SK-N-MC (cell line): ENCODE results near the gene STX8.
A peak's percentile ranks its signal among the peaks of the same experiment; 100 is the strongest.

Source experiments
- DNase-seq: peaks from one replicate; pipeline ENCODE4 v3.0.0-alpha.2; 2011; ENCODE audit warnings: low read depth, low spot score
- H3K27ac ChIP-seq: fragments of 200-600 bp; sonication (generic); 2 replicates; pipeline ENCODE4 v1.5.1; 2016; ENCODE audit warnings: mixed run types
- H3K36me3 ChIP-seq: fragments of 200-600 bp; sonication (generic); 2 replicates; pipeline ENCODE4 v1.6.1; 2017; ENCODE audit warnings: antibody characterized with exemption, low read length, mixed read lengths; ENCODE audit not compliant: insufficient read depth
- H3K4me3 ChIP-seq: fragments of 200-600 bp; sonication (generic); 2 replicates; pipeline ENCODE4 v1.5.1; 2016
- H3K9ac ChIP-seq: fragments of 200-600 bp; sonication (generic); 2 replicates; pipeline ENCODE4 v1.8.0; 2017; ENCODE audit warnings: mixed run types, mixed read lengths; ENCODE audit not compliant: insufficient read length
- H3K9me3 ChIP-seq: fragments of 200-600 bp; sonication (generic); 2 replicates; pipeline ENCODE4 v1.6.1; 2017; ENCODE audit warnings: low read depth, mild to moderate bottlenecking, antibody characterized with exemption, low read length, moderate library complexity, mixed read lengths
- EZH2 ChIP-seq: fragments of 200-600 bp; sonication (generic); IDR thresholded peaks from one replicate; pipeline ENCODE4 v1.6.1; 2017; ENCODE audit warnings: antibody characterized with exemption
- FOXP2 ChIP-seq: optimal IDR thresholded peaks from 2 replicates; pipeline ENCODE3; 2011; ENCODE audit warnings: mild to moderate bottlenecking, moderate library complexity; ENCODE audit not compliant: insufficient read depth; ENCODE audit errors: extremely low read length, control extremely low read depth
- POLR2AphosphoS5 ChIP-seq: IDR thresholded peaks from 2 replicates; pipeline ENCODE4 v1.6.1; 2012; ENCODE audit warnings: mild to moderate bottlenecking, low read depth, low read length, borderline replicate concordance

STX8 gene

DNA sequence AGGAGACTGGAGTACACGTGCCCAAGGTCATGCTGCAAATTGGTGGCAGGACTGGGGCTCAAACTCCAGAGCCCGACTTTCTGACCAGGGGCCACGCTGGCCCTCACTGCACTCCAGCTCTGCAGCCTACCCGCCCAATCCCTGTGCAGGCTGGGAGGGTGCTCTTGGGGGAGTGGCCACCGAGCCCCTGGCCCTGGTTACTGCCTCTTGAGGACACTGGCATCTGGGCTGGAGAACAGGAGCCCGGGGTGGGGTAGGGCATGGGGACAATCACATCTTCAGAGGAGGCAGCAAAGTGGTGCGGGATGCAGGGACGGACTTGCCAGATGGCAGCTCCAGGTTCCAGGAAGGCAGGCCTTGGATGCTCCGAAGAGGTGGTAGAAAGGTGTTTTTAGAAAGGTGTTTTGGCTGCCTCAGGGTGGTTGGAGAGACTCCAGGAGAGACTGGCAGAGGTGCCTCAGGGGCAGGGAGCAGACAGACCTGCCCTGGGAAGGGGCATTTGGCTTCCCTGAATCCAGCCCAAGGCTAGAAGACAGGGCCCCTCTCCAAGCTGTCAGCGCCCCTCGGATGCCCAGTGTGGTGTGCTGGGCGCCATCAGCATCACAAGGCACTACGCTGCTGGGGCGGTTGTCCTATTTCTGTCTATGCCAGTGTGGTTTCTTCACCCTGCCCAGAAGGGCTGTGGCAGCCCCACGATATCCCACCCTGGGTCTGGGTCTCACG is 333.7 kb downstream of the STX8 start:
- H3K4me3 ChIP-seq, result no peak overlapping the region
- H3K9ac ChIP-seq, result no peak overlapping the region
- no peaks in the 10 kb centered on the region for H3K9me3 ChIP-seq
- DNase-seq, result no peak
- H3K27ac ChIP-seq, result no peak overlapping the region
- TF ChIP-seq EZH2, result no peak
- H3K36me3 ChIP-seq, result no peaks in the 10 kb centered on the region

- Histone ChIP-seq H3K9ac (no peak overlapping the region), H3K4me3 (no peak overlapping the region), H3K36me3 (no peaks in the 10 kb centered on the region), H3K9me3 (no peaks in the 10 kb centered on the region), H3K27ac (no peak overlapping the region)
- TF ChIP-seq EZH2 (no peak), FOXP2 (no peak), POLR2AphosphoS5 (no peak)
- DNase-seq, result no peak
Measured at GRCh38 chr17:9241371-9241712, 334.3 kb downstream of the STX8 start.

GRCh38 chr17:9240659-9241370 is 334.8 kb downstream of the STX8 start:
- Histone ChIP-seq H3K9ac (peak overlapping the region; percentile 72), H3K4me3 (peak overlapping the region; percentile 76), H3K27ac (peak overlapping the region; percentile 70; the same call in 1 of the 2 replicates), H3K36me3 (no peaks in the 10 kb centered on the region), H3K9me3 (no peaks in the 10 kb centered on the region)
- TF ChIP-seq FOXP2 (no peak), POLR2AphosphoS5 (no peak), EZH2 (no peak)
- no peak for DNase-seq

DNA sequence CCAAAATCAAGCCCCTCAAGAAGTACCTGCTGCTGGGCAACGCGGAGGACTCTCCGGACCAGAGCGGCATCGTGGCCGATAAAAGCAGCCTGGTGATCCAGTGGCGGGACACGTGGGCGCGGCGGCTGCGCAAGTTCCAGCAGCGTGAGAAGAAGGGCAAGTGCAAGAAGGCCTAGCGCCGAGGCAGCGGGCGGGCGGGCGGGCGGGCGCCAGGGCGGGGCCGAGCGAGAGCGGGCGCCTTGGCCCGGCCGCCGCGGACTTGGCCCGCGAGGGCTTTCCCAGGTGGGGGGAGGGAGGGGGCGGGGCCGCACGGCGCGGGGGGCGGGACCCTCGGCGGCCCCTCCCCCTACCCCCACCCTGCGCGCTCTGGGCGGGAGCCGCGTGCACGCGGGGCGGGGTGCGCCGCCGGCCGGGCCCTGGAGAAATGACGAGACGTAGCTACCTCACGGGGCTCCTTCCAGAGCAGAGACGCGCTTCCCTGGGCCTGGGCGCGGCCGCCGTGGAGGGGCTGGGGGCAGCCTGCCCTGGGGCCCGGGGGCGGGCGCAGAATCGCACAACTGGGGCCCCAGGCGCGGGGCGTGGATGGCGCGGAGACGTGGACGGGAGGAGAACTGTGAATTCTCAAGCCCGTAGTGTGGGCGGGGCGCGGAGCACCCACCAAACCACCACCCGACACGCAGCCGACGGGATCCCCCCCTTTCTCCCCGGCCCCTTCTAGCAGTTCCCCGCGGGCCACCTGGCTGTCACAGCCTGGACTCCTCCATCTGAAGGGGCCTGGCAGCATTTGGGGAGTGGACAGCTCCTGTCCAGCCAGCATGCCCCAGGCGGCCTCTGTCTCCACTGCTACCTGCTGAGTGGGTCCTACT is 335.6 kb downstream of the STX8 start:
- Histone ChIP-seq H3K36me3 (no peaks in the 10 kb centered on the region), H3K27ac (peak overlapping the region; percentile 70; the same call in 1 of the 2 replicates), H3K4me3 (peak overlapping the region; percentile 76), H3K9ac (peak overlapping the region; percentile 72), H3K9me3 (no peaks in the 10 kb centered on the region)
- TF ChIP-seq POLR2AphosphoS5, result no peak
- no peak for TF ChIP-seq FOXP2
- no peak for TF ChIP-seq EZH2
- DNase-seq, result no peak

DNA sequence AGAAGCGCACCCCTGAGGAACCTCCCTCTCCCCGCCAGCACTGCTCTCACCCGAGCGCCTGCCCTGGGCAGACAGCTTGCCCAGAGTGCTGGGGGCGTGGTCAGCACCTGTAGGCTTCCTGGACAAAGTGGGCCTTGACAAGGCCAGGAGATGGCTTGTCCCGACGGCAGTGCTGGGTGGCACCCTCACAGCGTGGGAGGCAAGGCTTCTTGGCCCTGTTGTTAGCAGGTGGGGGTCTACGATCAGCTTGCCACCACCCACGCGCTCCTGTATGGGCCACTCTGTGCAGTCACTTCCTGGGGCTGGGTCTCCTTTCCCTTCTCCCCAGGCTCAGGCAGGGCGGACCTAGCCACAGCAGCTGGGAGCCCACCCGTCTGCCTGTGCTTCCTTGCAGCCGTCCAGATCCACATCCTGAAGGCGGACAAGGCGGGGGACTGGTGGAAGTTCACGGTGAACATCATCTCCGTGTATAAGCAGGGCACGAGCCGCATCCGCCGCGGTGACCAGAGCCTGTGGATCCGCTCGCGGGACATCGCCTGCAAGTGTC is 336.3 kb downstream of the STX8 start:
- no peak for TF ChIP-seq EZH2
- TF ChIP-seq FOXP2, result no peak
- no peak for TF ChIP-seq POLR2AphosphoS5
- no peak for DNase-seq
- H3K27ac ChIP-seq, result no peak overlapping the region
- 0 out of 2 replicates have a peak overlapping the region, but pooled peaks have one; percentile 15 for H3K4me3 ChIP-seq
- H3K36me3 ChIP-seq, result no peaks in the 10 kb centered on the region
- no peaks in the 10 kb centered on the region for H3K9me3 ChIP-seq
- H3K9ac ChIP-seq, result no peak overlapping the region

- Histone ChIP-seq H3K36me3 (no peaks in the 10 kb centered on the region), H3K9me3 (no peaks in the 10 kb centered on the region), H3K4me3 (no peak overlapping the region), H3K9ac (no peak overlapping the region), H3K27ac (no peak overlapping the region)
- no peak for TF ChIP-seq EZH2
- TF ChIP-seq POLR2AphosphoS5, result no peak
- TF ChIP-seq FOXP2, result no peak
- no peak for DNase-seq
Measured at GRCh38 chr17:9238340-9239245, 337.0 kb downstream of the STX8 start.

DNA sequence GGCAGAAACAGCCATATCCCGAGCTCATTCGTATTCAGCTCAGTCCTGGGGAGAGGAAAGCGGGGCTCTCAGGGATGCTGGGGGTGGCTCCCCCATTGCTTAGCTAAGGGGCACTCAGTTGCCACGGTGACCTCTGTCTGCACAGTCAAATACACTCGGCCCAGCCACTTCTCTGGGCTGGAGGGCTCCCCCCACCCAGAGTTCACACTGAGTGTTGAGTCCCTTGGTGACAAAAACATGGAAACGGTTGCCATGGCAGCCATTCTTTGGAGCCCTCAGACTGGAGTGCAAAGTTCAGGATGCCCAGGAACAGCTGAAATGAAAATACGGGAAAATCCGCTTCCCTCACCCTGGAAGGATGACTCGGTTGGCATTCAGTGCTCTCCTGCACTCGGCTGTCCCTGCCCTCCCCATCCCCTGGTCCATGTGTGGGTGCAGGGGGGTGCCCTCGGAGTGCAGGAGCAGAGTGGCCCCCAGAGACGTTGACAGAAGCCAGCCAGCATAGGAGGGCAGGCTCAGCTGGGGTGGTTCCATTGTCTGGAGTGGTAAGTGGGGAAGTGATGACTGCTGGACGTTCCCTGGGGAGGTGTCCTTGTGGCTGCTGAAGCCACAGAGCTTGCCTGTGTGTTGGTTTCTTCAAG is 337.8 kb downstream of the STX8 start:
- Histone ChIP-seq H3K9ac (no peak overlapping the region), H3K9me3 (no peaks in the 10 kb centered on the region), H3K4me3 (no peak overlapping the region), H3K36me3 (no peaks in the 10 kb centered on the region), H3K27ac (no peak overlapping the region)
- TF ChIP-seq FOXP2 (no peak), POLR2AphosphoS5 (no peak), EZH2 (no peak)
- no peak for DNase-seq
